Measurements from ENCODE around the gene DOCK9.

GRCh38 chr13:98959291-98959690 is 18.6 kb downstream of the DOCK9 start:
- TF ChIP-seq CTCF (conservative IDR thresholded peaks at IDR 0.05; ENCODE audit: low read depth, low read length) (no peak), EZH2 (IDR thresholded peaks at IDR 0.05; ENCODE audit: low read length, unreplicated experiment) (no peak), EZH2phosphoT487 (IDR thresholded peaks at IDR 0.05; ENCODE audit: borderline replicate concordance, low read length) (no peak)
